ENCODE data around the gene ZNF761.
"Not testable (repeated sequence)": the region's sequence is repeated elsewhere in the genome, so short reads cannot be mapped to it uniquely, and the experiment has no call there.

The ZNF761 gene

DNA sequence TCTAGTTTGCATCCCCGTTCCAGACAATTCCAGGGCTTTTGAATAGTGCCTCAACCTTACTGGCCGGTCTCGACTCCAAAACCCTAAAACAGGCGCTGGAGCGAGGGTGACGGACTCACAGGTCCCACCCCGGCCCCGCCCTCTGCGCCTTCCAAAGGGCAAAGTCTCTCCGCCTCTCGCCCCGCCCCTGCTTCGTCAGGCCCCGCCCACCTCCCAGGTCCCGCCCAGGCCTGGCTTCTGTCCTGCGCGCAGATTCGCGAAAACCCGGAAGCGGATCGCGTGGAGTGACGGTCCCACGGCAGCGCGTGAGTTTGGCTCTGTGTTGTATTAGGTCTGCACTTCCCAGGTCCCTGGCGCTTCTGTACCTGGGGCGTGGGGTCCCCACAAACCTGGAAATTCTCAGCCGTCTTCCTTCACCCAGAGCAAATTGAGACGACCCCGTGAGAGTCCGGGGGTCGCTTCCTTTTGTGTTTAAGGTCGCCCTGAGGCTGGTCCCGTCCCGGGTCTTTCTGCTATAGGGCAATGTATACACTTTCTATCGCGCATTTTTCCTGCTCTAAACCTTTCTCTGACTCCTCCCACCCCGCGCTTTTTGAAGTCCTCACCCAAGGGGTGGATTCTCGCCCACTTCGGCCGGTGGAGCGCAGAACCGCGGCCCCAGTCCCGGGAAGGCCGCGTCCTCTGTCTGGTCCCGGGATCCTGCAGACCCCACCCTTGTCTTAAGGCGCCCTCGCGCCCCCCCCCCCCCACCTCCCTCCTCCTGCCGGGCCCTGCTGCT lies 35.9 kb downstream of the ZNF761 start, which contains the start of gene ZNF813:
ZNF813 (plus strand) TSS at position 249 of the 778 bp plus-strand sequence. CDS start 16,090 bp downstream, outside the sequence.
- Mint-ChIP-seq H3K27ac (peak within 1 kb of the TSS; percentile 98), H3K4me1 (peaks cover 42% of the 10 kb centered on the region), H3K27me3 (ENCODE audit: low read depth, poor library complexity) (peaks cover 10% of the 10 kb centered on the region), H3K4me3 (peak within 1 kb of the TSS; percentile 98), H3K36me3 (ENCODE audit: low read depth) (peaks cover 39% of the 10 kb centered on the region), H3K9me3 (peaks cover 45% of the 10 kb centered on the region)
- TF ChIP-seq, protein P1, sequence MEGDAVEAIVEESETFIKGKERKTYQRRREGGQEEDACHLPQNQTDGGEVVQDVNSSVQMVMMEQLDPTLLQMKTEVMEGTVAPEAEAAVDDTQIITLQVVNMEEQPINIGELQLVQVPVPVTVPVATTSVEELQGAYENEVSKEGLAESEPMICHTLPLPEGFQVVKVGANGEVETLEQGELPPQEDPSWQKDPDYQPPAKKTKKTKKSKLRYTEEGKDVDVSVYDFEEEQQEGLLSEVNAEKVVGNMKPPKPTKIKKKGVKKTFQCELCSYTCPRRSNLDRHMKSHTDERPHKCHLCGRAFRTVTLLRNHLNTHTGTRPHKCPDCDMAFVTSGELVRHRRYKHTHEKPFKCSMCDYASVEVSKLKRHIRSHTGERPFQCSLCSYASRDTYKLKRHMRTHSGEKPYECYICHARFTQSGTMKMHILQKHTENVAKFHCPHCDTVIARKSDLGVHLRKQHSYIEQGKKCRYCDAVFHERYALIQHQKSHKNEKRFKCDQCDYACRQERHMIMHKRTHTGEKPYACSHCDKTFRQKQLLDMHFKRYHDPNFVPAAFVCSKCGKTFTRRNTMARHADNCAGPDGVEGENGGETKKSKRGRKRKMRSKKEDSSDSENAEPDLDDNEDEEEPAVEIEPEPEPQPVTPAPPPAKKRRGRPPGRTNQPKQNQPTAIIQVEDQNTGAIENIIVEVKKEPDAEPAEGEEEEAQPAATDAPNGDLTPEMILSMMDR (IDR thresholded peaks at IDR 0.05): no peak
- DNase-seq: peak; percentile 99

DNA sequence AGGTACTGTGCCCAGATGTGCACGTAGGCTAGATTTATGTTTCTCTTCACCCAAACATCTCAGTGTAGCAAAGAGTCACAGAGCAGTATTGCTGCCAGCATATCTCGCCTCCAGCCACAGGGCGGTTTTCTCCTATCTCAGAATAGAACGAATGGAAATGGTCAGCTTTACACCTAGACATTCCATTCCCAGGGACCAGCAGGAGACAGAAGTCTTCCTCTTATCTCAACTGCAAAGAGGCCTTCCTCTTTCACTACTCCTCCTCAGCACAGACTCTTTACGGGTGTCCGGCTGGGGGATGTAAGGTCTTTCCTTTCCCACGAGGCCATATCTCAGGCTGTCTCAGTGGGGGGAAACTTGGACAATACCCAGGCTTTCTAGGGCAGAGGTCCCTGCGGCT lies 36.8 kb downstream of the ZNF761 start:
- H3K27ac Mint-ChIP-seq: not testable (repeated sequence)

DNA sequence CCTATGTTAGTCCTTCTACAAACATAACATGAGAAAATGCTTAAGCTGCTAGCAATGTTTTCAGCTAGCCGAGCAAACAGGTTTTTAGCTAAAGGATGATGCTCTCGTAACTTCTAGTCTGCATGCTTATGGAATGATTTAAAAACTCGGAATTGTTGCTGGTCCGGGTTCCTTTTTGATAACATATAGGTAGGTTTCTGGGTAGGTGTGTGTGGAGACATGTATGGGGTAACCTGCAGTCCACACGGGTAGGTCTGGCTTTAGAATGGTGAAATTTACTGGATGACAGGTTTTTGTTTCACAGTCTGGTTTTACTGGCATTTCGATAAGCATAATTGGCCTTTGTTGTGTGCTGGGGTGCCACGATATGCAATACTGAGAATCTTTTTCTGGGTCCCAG lies 40.1 kb downstream of the ZNF761 start:
- Mint-ChIP-seq H3K27ac (no peak overlapping the region), H3K36me3 (ENCODE audit: low read depth) (peaks cover 68% of the 10 kb centered on the region), H3K27me3 (ENCODE audit: low read depth, poor library complexity) (peaks cover 3% of the 10 kb centered on the region), H3K4me3 (no peak overlapping the region), H3K9me3 (peaks cover 36% of the 10 kb centered on the region), H3K4me1 (peaks cover 31% of the 10 kb centered on the region)
- TF ChIP-seq, protein P1 (IDR thresholded peaks at IDR 0.05): no peak
- DNase-seq: no peak

More for the DNA sequence above, 36.8 kb downstream of the ZNF761 start:
- not testable (repeated sequence) for H3K27me3 Mint-ChIP-seq (ENCODE audit: low read depth, poor library complexity); DNase-seq
- Mint-ChIP-seq H3K4me1 (peaks cover 42% of the 10 kb centered on the region), H3K9me3 (peaks cover 36% of the 10 kb centered on the region), H3K36me3 (ENCODE audit: low read depth) (peaks cover 42% of the 10 kb centered on the region), H3K4me3 (peak overlapping the region; percentile 98)

DNA sequence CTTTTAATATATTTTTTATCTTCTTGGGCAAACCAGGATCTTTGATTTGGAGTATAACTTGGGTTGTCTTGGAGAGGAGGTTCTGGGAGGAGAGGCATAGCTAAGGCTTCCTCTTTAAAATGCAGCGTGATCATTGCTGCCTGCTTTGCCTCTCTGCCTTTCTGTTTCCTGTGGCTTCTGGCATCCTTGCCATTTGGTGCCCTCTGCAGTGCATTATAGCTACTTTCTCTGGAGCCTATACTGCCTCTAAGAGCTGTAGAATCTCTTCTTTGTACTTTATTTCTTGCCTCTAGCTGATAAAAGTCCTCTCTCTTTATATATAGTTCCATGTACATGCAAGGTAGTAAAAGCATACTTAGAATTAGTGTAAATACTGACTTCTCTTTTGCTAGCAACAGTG lies 43.0 kb downstream of the ZNF761 start:
- not testable (repeated sequence) for H3K27ac Mint-ChIP-seq; H3K4me3 Mint-ChIP-seq; DNase-seq; H3K4me1 Mint-ChIP-seq; H3K27me3 Mint-ChIP-seq (ENCODE audit: low read depth, poor library complexity)
- H3K36me3 Mint-ChIP-seq (ENCODE audit: low read depth): peaks cover 89% of the 10 kb centered on the region
- peaks cover 65% of the 10 kb centered on the region for H3K9me3 Mint-ChIP-seq

DNA sequence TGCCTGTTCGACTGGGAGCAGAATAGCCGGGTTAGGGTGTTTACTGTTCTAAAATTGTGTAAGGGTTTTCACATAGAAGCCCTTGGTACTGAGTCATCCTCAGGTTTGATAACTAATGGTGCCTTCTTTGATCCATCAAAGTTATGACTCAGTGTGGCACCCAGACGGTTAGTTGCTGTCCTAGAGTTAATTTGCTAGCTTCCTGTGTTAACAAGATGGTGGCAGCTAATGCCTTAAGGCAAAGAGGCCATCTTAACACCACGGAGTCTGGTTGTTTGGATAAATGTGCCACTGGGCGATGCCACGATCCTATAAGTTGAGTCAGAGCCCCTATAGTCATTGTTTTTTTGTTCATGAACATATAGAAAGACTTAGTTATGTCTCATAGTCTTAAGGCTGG lies 43.7 kb downstream of the ZNF761 start:
- Mint-ChIP-seq H3K9me3 (peaks cover 71% of the 10 kb centered on the region), H3K36me3 (ENCODE audit: low read depth) (peaks cover 94% of the 10 kb centered on the region)
- not testable (repeated sequence) for H3K27ac Mint-ChIP-seq; H3K4me1 Mint-ChIP-seq; H3K4me3 Mint-ChIP-seq; H3K27me3 Mint-ChIP-seq (ENCODE audit: low read depth, poor library complexity); DNase-seq

DNA sequence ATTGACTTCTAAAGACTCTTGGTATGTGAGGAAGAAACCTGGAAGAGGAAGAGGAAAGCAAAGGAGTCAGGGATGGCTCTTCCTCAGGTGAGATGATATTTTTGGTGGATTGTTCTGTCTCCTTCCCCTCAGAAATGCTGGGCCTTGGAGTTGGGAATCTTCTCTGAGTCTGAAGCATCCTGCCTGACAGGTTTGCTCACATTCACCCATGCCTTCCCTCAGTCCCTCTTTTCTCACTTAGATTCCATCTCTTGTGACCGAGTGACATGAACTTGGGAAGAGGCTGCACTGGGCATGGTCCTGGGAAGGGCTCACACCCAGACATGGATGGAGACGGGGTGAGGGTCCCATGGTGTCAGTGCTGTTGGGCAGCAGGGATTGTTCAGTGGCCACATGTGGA lies 52.0 kb downstream of the ZNF761 start:
- H3K27me3 Mint-ChIP-seq (ENCODE audit: low read depth, poor library complexity); H3K4me3 Mint-ChIP-seq; DNase-seq; H3K4me1 Mint-ChIP-seq; H3K27ac Mint-ChIP-seq: not testable (repeated sequence)
- Mint-ChIP-seq H3K9me3 (peaks cover 96% of the 10 kb centered on the region), H3K36me3 (ENCODE audit: low read depth) (peaks cover 100% of the 10 kb centered on the region)

DNA sequence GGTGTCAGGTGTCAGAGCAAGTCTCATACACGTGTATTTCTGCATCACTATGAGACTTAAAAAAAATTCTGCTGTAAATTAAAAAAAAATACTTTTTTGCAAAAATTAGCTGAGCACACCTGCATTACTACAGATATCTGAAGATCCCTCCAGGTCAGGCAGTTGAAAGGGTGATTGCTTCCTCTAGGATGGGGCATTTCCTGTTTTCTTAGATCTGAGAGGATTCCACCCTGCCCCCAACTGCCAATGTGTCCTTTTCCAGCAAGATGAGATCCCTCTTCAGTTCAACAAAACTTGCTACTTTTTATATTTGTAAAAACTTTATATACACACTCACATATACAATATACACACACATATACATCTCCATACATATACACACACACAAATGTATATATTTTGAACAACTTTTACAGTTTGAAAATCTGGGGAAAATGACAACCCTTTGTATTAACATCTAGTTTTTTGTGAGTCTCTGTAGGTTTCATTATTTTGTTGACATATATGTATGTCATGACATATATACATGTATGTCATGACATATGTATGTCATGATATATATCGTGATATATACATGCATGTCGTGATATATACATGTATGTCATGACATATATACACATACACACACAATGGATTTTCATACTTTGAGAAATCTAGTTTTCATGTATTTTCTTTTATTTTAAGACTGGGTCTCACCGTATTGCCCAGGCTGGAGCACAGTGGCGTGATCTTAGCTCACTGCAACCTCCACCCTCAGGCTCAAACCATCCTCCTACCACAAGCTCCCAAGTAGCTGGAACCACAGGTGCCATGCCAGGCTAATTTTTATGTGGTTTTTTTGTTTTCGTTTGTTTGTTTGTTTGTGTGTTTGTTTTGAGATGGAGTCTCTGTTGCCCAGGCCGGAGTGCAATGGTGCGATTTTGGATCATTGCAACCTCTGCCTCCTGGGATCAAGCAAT lies 53.5 kb downstream of the ZNF761 start:
- Mint-ChIP-seq H3K27me3 (ENCODE audit: low read depth, poor library complexity) (peaks cover 3% of the 10 kb centered on the region), H3K36me3 (ENCODE audit: low read depth) (peaks cover 99% of the 10 kb centered on the region), H3K4me3 (no peak overlapping the region), H3K4me1 (no peaks in the 10 kb centered on the region), H3K27ac (no peak overlapping the region), H3K9me3 (peaks cover 92% of the 10 kb centered on the region)
- TF ChIP-seq, protein P1 (IDR thresholded peaks at IDR 0.05): no peak
- DNase-seq: no peak

All from nephron progenitor cell (in vitro differentiated cells).